GM08714 (cell line): ENCODE data around the gene BUD23.

Experiments
- H3K4me3 ChIP-seq: fragments of 200-500 bp; sonication (Bioruptor generic); 2 replicates; pipeline ENCODE4 v1.5.1; 2014; ENCODE audit warnings: mild to moderate bottlenecking, low read length, inconsistent platforms
- ZNF274 ChIP-seq: IDR thresholded peaks from 2 replicates; pipeline ENCODE4 v1.6.1; 2012; ENCODE audit warnings: mild to moderate bottlenecking, low read depth, low read length

BUD23 gene

DNA sequence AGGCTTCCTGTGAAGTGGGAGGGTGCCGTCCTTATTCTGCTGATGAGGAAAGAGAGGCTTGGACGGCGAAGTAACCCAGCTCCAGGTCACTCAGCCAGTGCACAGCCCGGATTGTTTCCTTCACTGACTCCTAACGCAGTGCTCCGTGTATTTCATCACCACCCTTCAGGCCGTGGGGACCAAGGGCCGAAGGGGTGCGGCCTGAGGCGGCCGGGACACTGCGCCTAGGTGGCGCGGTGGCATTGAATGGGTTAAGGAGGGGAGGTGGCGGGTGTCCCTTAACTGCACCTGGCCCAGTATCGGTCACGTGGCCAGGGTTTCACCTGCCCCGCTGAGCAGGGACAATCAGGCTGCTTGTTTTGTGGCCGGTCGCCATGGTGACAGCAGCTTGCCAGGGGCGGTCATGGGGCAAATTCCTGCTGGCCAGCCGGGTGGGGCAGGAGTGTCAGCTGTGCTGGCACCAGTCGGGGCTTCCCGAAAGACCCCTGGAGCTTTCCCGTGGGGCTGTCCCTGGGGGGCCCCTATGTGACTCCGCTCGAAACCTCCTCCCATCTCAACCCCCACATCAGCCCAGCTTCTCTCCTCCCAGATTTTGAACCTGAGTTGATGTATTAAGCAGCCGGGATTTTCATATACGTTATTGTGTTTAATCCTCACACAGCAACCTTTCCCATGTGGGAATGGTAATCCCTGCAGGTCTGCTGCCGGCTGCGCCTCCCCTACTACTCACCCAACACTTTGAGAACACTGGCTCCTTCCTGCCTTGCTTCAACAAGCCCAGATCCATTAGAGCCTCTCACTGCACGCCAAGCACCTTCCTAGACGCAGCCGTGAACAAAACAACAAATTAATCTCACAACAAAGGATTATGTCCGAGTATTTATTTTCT lies 59.6 kb downstream of the BUD23 start:
- TF ChIP-seq ZNF274 = no peak
- no peak overlapping the region for H3K4me3 ChIP-seq

DNA sequence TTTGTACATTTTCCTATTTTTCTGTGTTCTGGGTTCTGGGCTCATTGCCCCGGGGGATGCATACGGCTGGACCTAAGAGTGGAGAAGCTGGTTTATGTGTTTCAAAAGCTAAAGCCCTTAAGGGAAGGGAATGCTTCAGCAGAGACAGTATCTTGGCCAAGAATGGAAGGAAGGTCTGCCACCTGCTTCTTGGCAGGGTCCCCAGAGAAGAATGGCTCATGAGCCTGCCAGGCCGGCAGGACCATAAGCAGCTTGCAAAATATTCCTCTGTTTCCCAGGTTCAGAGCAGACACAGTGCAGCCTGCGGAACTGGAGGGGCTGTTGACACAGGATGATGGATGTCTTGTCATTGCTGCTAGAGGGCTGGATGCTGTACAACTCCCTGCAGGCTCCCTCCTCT lies 63.0 kb downstream of the BUD23 start:
- no peak for TF ChIP-seq ZNF274
- no peak overlapping the region for H3K4me3 ChIP-seq
